Left hindlimb (tissue), 1 donor: ENCODE measurements around the gene DOCK1.

Source experiments
- DNase-seq: peaks from one replicate; pipeline ENCODE4 v3.0.0-alpha.2; 2018

DOCK1 gene

GRCh38 chr10:127372361-127372760, 467.1 kb downstream of the DOCK1 start:
- no peak for DNase-seq

GRCh38 chr10:127374074-127374680, 468.9 kb downstream of the DOCK1 start:
- DNase-seq: no peak

- no peak for DNase-seq
Measured at GRCh38 chr10:127374901-127375300, 469.7 kb downstream of the DOCK1 start.

GRCh38 chr10:127375461-127375860, 470.2 kb downstream of the DOCK1 start:
- no peak for DNase-seq

- no peak for DNase-seq
Measured at GRCh38 chr10:127376071-127376470, 470.8 kb downstream of the DOCK1 start.

GRCh38 chr10:127378628-127379027, 473.4 kb downstream of the DOCK1 start:
- no peak for DNase-seq

- no peak for DNase-seq
Measured at GRCh38 chr10:127384532-127384931, 479.3 kb downstream of the DOCK1 start.

- DNase-seq: no peak
Measured at GRCh38 chr10:127385066-127385465, 479.8 kb downstream of the DOCK1 start.

- no peak for DNase-seq
Measured at GRCh38 chr10:127386606-127387327, 481.5 kb downstream of the DOCK1 start.

- no peak for DNase-seq
Measured at GRCh38 chr10:127391875-127392274, 486.6 kb downstream of the DOCK1 start.

GRCh38 chr10:127392351-127393235, 487.4 kb downstream of the DOCK1 start:
- no peak for DNase-seq

- DNase-seq: no peak
Measured at GRCh38 chr10:127398140-127398970, 493.1 kb downstream of the DOCK1 start.

GRCh38 chr10:127398971-127399365, 493.7 kb downstream of the DOCK1 start:
- DNase-seq: no peak

GRCh38 chr10:127399668-127400067, 494.4 kb downstream of the DOCK1 start:
- no peak for DNase-seq

GRCh38 chr10:127400216-127400615, 495.0 kb downstream of the DOCK1 start:
- DNase-seq: no peak

GRCh38 chr10:127402596-127403409, 497.6 kb downstream of the DOCK1 start:
- no peak for DNase-seq

- no peak for DNase-seq
Measured at GRCh38 chr10:127405221-127405620, 500.0 kb downstream of the DOCK1 start.

GRCh38 chr10:127406018-127406550, 500.9 kb downstream of the DOCK1 start:
- DNase-seq: no peak

- DNase-seq: no peak
Measured at GRCh38 chr10:127407551-127407950, 502.3 kb downstream of the DOCK1 start.

- no peak for DNase-seq
Measured at GRCh38 chr10:127408112-127408710, 503.0 kb downstream of the DOCK1 start.

GRCh38 chr10:127408733-127409132, 503.5 kb downstream of the DOCK1 start:
- DNase-seq: no peak
